GM11168 (cell line): ENCODE measurements around the gene SMAD9.

ENCODE experiments used
- in situ Hi-C: fragments of 300-500 bp; cut with MboI; formaldehyde crosslinking; loops from one replicate; pipeline ENCODE4 v1.12.0; 2022; ENCODE audit warnings: low sequenced_read_pairs; ENCODE audit not compliant: unreplicated experiment

The SMAD9 gene

GRCh38 chr13:36870050-36870692, 49.9 kb downstream of the SMAD9 start:
- in situ Hi-C loops: no loop called here

- in situ Hi-C loops: loop anchor here (10.0 kb wide), 1 partner anchor 119 kb away; no protein-coding TSS in a partner anchor
Observed at GRCh38 chr13:36866232-36866631, 53.8 kb downstream of the SMAD9 start.

- in situ Hi-C loops: loop anchor here (10.0 kb wide), 1 partner anchor 120 kb away; no protein-coding TSS in a partner anchor
Observed at GRCh38 chr13:36865265-36865664, 54.8 kb downstream of the SMAD9 start.

GRCh38 chr13:36862722-36863121, 57.3 kb downstream of the SMAD9 start:
- in situ Hi-C loops: loop anchor here (10.0 kb wide), 1 partner anchor 122 kb away; no protein-coding TSS in a partner anchor

- in situ Hi-C loops: loop anchor here (10.0 kb wide), 1 partner anchor 123 kb away; no protein-coding TSS in a partner anchor
Observed at GRCh38 chr13:36862002-36862685, 57.9 kb downstream of the SMAD9 start.

- in situ Hi-C loops: loop anchor here (10.0 kb wide), 1 partner anchor 106 kb away; no protein-coding TSS in a partner anchor
Observed at GRCh38 chr13:36859259-36859658, 60.8 kb downstream of the SMAD9 start.

GRCh38 chr13:36858290-36858689, 61.7 kb downstream of the SMAD9 start:
- in situ Hi-C loops: loop anchor here (10.0 kb wide), 1 partner anchor 107 kb away; no protein-coding TSS in a partner anchor

- in situ Hi-C loops: loop anchor here (10.0 kb wide), 1 partner anchor 108 kb away; no protein-coding TSS in a partner anchor
Observed at GRCh38 chr13:36857253-36857652, 62.8 kb downstream of the SMAD9 start.

- in situ Hi-C loops: loop anchor here (10.0 kb wide), 1 partner anchor 114 kb away; no protein-coding TSS in a partner anchor
Observed at GRCh38 chr13:36850790-36851438, 69.1 kb downstream of the SMAD9 start.

GRCh38 chr13:36848199-36848982, 71.6 kb downstream of the SMAD9 start:
- in situ Hi-C loops: no loop called here

GRCh38 chr13:36847606-36848005, 72.4 kb downstream of the SMAD9 start:
- in situ Hi-C loops: no loop called here

GRCh38 chr13:36841391-36841790, 78.6 kb downstream of the SMAD9 start:
- in situ Hi-C loops: no loop called here

- in situ Hi-C loops: no loop called here
Observed at GRCh38 chr13:36840718-36841250, 79.3 kb downstream of the SMAD9 start.

GRCh38 chr13:36839981-36840380, 80.1 kb downstream of the SMAD9 start:
- in situ Hi-C loops: no loop called here

- in situ Hi-C loops: no loop called here
Observed at GRCh38 chr13:36839281-36839680, 80.8 kb downstream of the SMAD9 start.

- in situ Hi-C loops: no loop called here
Observed at GRCh38 chr13:36837354-36838092, 82.5 kb downstream of the SMAD9 start.

- in situ Hi-C loops: no loop called here
Observed at GRCh38 chr13:36834299-36834698, 85.7 kb downstream of the SMAD9 start.

GRCh38 chr13:36831291-36831690, 88.7 kb downstream of the SMAD9 start:
- in situ Hi-C loops: no loop called here

- in situ Hi-C loops: no loop called here
Observed at GRCh38 chr13:36829753-36830152, 90.3 kb downstream of the SMAD9 start.
